HepG2 (cell line): ENCODE data around the gene PEX5L. TPM values are rescaled to one million over a fixed set of nuclear protein-coding genes. Genes with fewer than 3 reads are reported as not detected.

Source experiments
- ATAC-seq: fragments of 200-7000 bp; cut with Tn5 transposase; 3 replicates; pipeline ENCODE4 v1.9.1; 2020; ENCODE audit warnings: mild to moderate bottlenecking, moderate library complexity
- BruUV-seq: library from RNA; stranded (reverse); fragments of 400-500 nt; replicated peaks from 2 replicates; lab custom pipeline; 2021; lab: Mats Ljungman, UMichigan
- CTCF ChIA-PET: fragments of 300-600 bp; formaldehyde crosslinking; extraction: SDS; loops from one replicate; lab custom pipeline; 2021; ENCODE audit warnings: low total read pairs, inconsistent platforms, low intra/inter-chr PET ratio; lab: Yijun Ruan, JAX
- POLR2A ChIA-PET: fragments of 350-600 bp; sonication (Branson Sonifier 250); formaldehyde crosslinking; loops from one replicate; lab custom pipeline; 2020; ENCODE audit warnings: antibody characterized with exemption, inconsistent platforms; lab: Yijun Ruan, JAX
- DNase-seq: peaks from one replicate; pipeline ENCODE4 v3.0.0-alpha.2; 2015; ENCODE audit warnings: low spot score
- FAIRE-seq: peaks from 3 replicates; lab custom pipeline; 2011; peaks lifted over from hg19 to GRCh38; lab: Jason Lieb, UNC
- H2AFZ ChIP-seq: one replicate; pipeline ENCODE4 v1.6.1; 2011; ENCODE audit warnings: low read length, inconsistent platforms
- H3K27ac ChIP-seq: fragments of 300-600 bp; 3 replicates; pipeline ENCODE4 v1.8.0; 2011; ENCODE audit warnings: mixed run types, mild to moderate bottlenecking, mixed read lengths, low read length, inconsistent platforms; ENCODE audit not compliant: insufficient read depth; ENCODE audit errors: extremely low read length
- H3K27me3 ChIP-seq, 2 experiments: fragments of 200-600 bp in 1 of 2; 2 replicates in 1 of 2; 3 replicates in 1 of 2; pipeline versions ENCODE4 v1.6.0 to v1.8.0; 2011; ENCODE audit warnings: low read length in 2 of 2, mild to moderate bottlenecking in 2 of 2, moderate library complexity in 2 of 2, inconsistent platforms in 1 of 2; ENCODE audit not compliant: insufficient read depth in 2 of 2, control insufficient read depth in 1 of 2
- H3K36me3 ChIP-seq, 2 experiments: fragments of 200-600 bp in 1 of 2; replicated peaks in 1 of 2; 2 replicates in 1 of 2; 3 replicates in 1 of 2; pipeline versions ENCODE4 v1.5.1 to v1.8.0; 2011; ENCODE audit warnings: low read length in 2 of 2, inconsistent platforms in 1 of 2; ENCODE audit not compliant: insufficient read depth in 2 of 2, control insufficient read depth in 1 of 2
- H3K4me1 ChIP-seq: 2 replicates; pipeline ENCODE4 v1.5.1; 2012; ENCODE audit warnings: low read length, inconsistent platforms; ENCODE audit not compliant: insufficient read depth
- H3K4me2 ChIP-seq: 2 replicates; pipeline ENCODE4 v1.6.0; 2011; ENCODE audit warnings: low read depth, low read length, inconsistent platforms
- H3K4me3 ChIP-seq, 3 experiments: fragments of 200-600 bp in 1 of 3; sonication (generic), shearing (Covaris generic) in 1 of 3; replicated peaks in 1 of 3; 2 replicates each; pipeline ENCODE4 v1.5.1; 2011 to 2016; ENCODE audit warnings: low read length in 3 of 3, inconsistent platforms in 2 of 3, low read depth in 2 of 3, mild to moderate bottlenecking in 2 of 3, control low read depth in 1 of 3, mixed read lengths in 1 of 3; ENCODE audit not compliant: insufficient read depth in 1 of 3
- H3K79me2 ChIP-seq: one replicate; pipeline ENCODE4 v1.6.1; 2011; ENCODE audit warnings: low read length, inconsistent platforms; ENCODE audit not compliant: insufficient read depth
- H3K9ac ChIP-seq: 2 replicates; pipeline ENCODE4 v1.6.0; 2011; ENCODE audit warnings: mild to moderate bottlenecking, low read depth, low read length, inconsistent platforms; ENCODE audit not compliant: insufficient read depth
- H3K9me3 ChIP-seq: 2 replicates; pipeline ENCODE4 v1.5.1; 2012; ENCODE audit warnings: mild to moderate bottlenecking, low read length
- H4K20me1 ChIP-seq: 2 replicates; pipeline ENCODE4 v1.6.0; 2011; ENCODE audit warnings: inconsistent platforms, mild to moderate bottlenecking, low read length, moderate library complexity; ENCODE audit not compliant: insufficient read depth
- ATF7-NPFF ChIP-seq: sonication (generic); formaldehyde crosslinking; IDR thresholded peaks from 2 replicates; pipeline ENCODE4 v1.8.1; 2023; ENCODE audit warnings: mild to moderate bottlenecking, low read depth, missing genetic modification reagents, moderate library complexity
- CCDC6 ChIP-seq: sonication (generic); formaldehyde crosslinking; IDR thresholded peaks from 2 replicates; pipeline ENCODE4 v1.8.1; 2022; ENCODE audit warnings: mild to moderate bottlenecking, missing genetic modification reagents, moderate library complexity
- SMAD1 ChIP-seq: sonication (generic); formaldehyde crosslinking; IDR thresholded peaks from 2 replicates; pipeline ENCODE4 v1.4.0; 2020; ENCODE audit warnings: missing genetic modification reagents, low read depth, mild to moderate bottlenecking, borderline replicate concordance
- SMARCE1 ChIP-seq: fragments of 450-650 bp; IDR thresholded peaks from 2 replicates; pipeline ENCODE4 v1.6.1; 2017; ENCODE audit warnings: borderline replicate concordance
- ZFP36L1 ChIP-seq: sonication (generic); formaldehyde crosslinking; IDR thresholded peaks from 2 replicates; pipeline ENCODE4 v1.8.0; 2022; ENCODE audit warnings: mild to moderate bottlenecking, missing genetic modification reagents, moderate library complexity
- ZMYM4 ChIP-seq: sonication (generic); formaldehyde crosslinking; IDR thresholded peaks from 2 replicates; pipeline ENCODE4 v1.8.1; 2023; ENCODE audit warnings: mild to moderate bottlenecking, missing genetic modification reagents
- ZNF263 ChIP-seq: sonication (generic); formaldehyde crosslinking; IDR thresholded peaks from 2 replicates; pipeline ENCODE4 v1.4.0; 2020; ENCODE audit warnings: missing genetic modification reagents
- ZNF564 ChIP-seq: sonication (generic); formaldehyde crosslinking; IDR thresholded peaks from 2 replicates; pipeline ENCODE4 v1.8.1; 2023; ENCODE audit warnings: mild to moderate bottlenecking, missing genetic modification reagents
- WGBS: methylation state at CpG from one replicate; pipeline ENCODE4 v1.1.6; 2017; ENCODE audit warnings: low lambda C conversion rate; 5-methylcytosine and 5-hydroxymethylcytosine counted together
- in situ Hi-C: cut with HindIII; loops from 2 replicates; pipeline ENCODE4 v1.10.0; 2017; ENCODE audit warnings: low pct_unique_long_range_greater_than_20kb; ENCODE audit not compliant: extremely low pct_ligation_motif_present
- intact Hi-C: fragments of 100-400 bp; cut with micrococcal nuclease; formaldehyde crosslinking; loops from one replicate; pipeline ENCODE4 v1.10.0; 2022; ENCODE audit not compliant: unreplicated experiment
- polyA plus RNA-seq, 8 experiments: library from polyadenylated mRNA; depleted of rRNA in 3 of 8; stranded (reverse) in 7 of 8; unstranded in 1 of 8; fragments of >200 nt; fragmentation: Illumina TruSeq in 4 of 8; extraction: Trizol in 4 of 8; gene quantifications; 2 replicates each; pipeline versions ENCODE4 v1.2.1 to v1.2.3, GENCODE V29; 2011 to 2016; ENCODE audit warnings: low read depth in 4 of 8, missing spikeins in 1 of 8, mixed read lengths in 1 of 8; ENCODE audit not compliant: insufficient read depth in 1 of 8
- total RNA-seq, 5 experiments: library from RNA; depleted of rRNA; stranded (reverse); fragments of >200 nt; fragmentation: Illumina TruSeq; extraction: Trizol; gene quantifications; 2 replicates each; pipeline ENCODE4 v1.2.3, GENCODE V29; 2016; ENCODE audit warnings: low read depth in 1 of 5
- TF ChIP-seq, protein P1 (sequence below): sonication (generic); formaldehyde crosslinking; IDR thresholded peaks from 2 replicates; pipeline ENCODE4 v1.8.1; 2023; ENCODE audit warnings: missing genetic modification reagents, mild to moderate bottlenecking, borderline replicate concordance
- TF ChIP-seq, protein P2 (sequence below): sonication (generic); formaldehyde crosslinking; IDR thresholded peaks from 2 replicates; pipeline ENCODE4 v1.5.0; 2020; ENCODE audit warnings: mild to moderate bottlenecking, missing genetic modification reagents, borderline replicate concordance
- TF ChIP-seq, protein P3 (sequence below): sonication (generic); formaldehyde crosslinking; IDR thresholded peaks from 2 replicates; pipeline ENCODE4 v1.9.0; 2021; ENCODE audit warnings: missing genetic modification reagents, borderline replicate concordance
- TF ChIP-seq, protein P4 (sequence below): sonication (generic); formaldehyde crosslinking; IDR thresholded peaks from 2 replicates; pipeline ENCODE4 v1.4.0; 2020; ENCODE audit warnings: missing genetic modification reagents, mild to moderate bottlenecking, borderline replicate concordance
- TF ChIP-seq, protein P5 (sequence below): sonication (generic); formaldehyde crosslinking; IDR thresholded peaks from 2 replicates; pipeline ENCODE4 v1.9.0; 2021; ENCODE audit warnings: missing genetic modification reagents, mild to moderate bottlenecking, borderline replicate concordance

Gene PEX5L
- total and polyA plus RNA-seq, 2 of the 13 experiments (the other 11 are each of a cell fraction or from before 2014, with no cell fraction given), result not detected

DNA sequence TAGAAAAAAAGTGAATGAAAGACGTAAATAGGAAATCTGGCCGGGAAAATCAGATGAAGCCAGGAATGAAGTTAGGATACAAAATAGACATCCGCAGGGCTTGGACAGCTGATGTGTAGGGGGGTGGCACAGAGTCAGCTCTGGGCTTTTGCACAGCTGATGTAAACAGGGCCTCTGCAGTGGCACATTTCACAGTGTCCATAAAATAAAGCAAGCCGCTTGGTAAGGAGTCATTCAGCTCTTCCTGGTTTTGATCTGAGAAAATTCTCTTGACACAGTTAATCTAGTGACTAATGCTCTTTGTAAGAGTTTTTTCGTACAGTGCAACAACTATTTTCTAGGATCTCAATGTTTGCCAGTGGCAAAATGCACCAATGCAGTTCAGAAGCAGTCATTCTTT is 230.6 kb downstream of the PEX5L start:
- Histone ChIP-seq H3K9me3 (no peaks in the 10 kb centered on the region), H3K27me3 (0 out of 5 replicates have a peak, but pooled peaks cover 0 to 3% of the 10 kb centered on the region in 2 experiments), H3K9ac (no peak overlapping the region), H3K4me1 (peaks cover 13% of the 10 kb centered on the region), H4K20me1 (no peaks in the 10 kb centered on the region), H3K27ac (no peak overlapping the region), H3K36me3 (no peaks in the 10 kb centered on the region), H3K4me3 (no peak overlapping the region), H3K4me2 (no peak overlapping the region), H2AFZ (no peak overlapping the region)
- WGBS, result 47% methylated on average over 5 of the region's 5 CpGs
- ATAC-seq (no peak), DNase-seq (no peak)
- CTCF ChIA-PET, result no interaction called here
- intact Hi-C loops, result no loop called here
- TF ChIP-seq CCDC6 (CRISPR knock-in tag) (no peak), SMAD1 (CRISPR knock-in tag) (no peak), ZFP36L1 (no peak), ATF7-NPFF (CRISPR knock-in tag) (no peak), ZMYM4 (CRISPR knock-in tag) (no peak), ZNF263 (no peak), SMARCE1 (no peak), ZNF564 (CRISPR knock-in tag) (no peak)
- TF ChIP-seq, protein P1, sequence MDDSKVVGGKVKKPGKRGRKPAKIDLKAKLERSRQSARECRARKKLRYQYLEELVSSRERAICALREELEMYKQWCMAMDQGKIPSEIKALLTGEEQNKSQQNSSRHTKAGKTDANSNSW (CRISPR knock-in tag), result no peak
- TF ChIP-seq, protein P2, sequence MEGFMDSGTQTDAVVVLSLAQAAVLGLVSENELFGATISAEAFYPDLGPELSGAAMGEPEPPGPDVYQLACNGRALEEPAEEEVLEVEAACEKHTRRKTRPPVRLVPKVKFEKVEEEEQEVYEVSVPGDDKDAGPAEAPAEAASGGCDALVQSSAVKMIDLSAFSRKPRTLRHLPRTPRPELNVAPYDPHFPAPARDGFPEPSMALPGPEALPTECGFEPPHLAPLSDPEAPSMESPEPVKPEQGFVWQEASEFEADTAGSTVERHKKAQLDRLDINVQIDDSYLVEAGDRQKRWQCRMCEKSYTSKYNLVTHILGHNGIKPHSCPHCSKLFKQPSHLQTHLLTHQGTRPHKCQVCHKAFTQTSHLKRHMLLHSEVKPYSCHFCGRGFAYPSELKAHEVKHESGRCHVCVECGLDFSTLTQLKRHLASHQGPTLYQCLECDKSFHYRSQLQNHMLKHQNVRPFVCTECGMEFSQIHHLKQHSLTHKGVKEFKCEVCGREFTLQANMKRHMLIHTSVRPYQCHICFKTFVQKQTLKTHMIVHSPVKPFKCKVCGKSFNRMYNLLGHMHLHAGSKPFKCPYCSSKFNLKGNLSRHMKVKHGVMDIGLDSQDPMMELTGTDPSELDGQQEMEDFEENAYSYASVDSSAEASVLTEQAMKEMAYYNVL (CRISPR knock-in tag), result no peak
- TF ChIP-seq, protein P3, sequence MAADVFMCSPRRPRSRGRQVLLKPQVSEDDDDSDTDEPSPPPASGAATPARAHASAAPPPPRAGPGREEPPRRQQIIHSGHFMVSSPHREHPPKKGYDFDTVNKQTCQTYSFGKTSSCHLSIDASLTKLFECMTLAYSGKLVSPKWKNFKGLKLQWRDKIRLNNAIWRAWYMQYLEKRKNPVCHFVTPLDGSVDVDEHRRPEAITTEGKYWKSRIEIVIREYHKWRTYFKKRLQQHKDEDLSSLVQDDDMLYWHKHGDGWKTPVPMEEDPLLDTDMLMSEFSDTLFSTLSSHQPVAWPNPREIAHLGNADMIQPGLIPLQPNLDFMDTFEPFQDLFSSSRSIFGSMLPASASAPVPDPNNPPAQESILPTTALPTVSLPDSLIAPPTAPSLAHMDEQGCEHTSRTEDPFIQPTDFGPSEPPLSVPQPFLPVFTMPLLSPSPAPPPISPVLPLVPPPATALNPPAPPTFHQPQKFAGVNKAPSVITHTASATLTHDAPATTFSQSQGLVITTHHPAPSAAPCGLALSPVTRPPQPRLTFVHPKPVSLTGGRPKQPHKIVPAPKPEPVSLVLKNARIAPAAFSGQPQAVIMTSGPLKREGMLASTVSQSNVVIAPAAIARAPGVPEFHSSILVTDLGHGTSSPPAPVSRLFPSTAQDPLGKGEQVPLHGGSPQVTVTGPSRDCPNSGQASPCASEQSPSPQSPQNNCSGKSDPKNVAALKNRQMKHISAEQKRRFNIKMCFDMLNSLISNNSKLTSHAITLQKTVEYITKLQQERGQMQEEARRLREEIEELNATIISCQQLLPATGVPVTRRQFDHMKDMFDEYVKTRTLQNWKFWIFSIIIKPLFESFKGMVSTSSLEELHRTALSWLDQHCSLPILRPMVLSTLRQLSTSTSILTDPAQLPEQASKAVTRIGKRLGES (CRISPR knock-in tag), result no peak
- TF ChIP-seq, protein P4, sequence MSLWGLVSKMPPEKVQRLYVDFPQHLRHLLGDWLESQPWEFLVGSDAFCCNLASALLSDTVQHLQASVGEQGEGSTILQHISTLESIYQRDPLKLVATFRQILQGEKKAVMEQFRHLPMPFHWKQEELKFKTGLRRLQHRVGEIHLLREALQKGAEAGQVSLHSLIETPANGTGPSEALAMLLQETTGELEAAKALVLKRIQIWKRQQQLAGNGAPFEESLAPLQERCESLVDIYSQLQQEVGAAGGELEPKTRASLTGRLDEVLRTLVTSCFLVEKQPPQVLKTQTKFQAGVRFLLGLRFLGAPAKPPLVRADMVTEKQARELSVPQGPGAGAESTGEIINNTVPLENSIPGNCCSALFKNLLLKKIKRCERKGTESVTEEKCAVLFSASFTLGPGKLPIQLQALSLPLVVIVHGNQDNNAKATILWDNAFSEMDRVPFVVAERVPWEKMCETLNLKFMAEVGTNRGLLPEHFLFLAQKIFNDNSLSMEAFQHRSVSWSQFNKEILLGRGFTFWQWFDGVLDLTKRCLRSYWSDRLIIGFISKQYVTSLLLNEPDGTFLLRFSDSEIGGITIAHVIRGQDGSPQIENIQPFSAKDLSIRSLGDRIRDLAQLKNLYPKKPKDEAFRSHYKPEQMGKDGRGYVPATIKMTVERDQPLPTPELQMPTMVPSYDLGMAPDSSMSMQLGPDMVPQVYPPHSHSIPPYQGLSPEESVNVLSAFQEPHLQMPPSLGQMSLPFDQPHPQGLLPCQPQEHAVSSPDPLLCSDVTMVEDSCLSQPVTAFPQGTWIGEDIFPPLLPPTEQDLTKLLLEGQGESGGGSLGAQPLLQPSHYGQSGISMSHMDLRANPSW, result no peak
- TF ChIP-seq, protein P5, sequence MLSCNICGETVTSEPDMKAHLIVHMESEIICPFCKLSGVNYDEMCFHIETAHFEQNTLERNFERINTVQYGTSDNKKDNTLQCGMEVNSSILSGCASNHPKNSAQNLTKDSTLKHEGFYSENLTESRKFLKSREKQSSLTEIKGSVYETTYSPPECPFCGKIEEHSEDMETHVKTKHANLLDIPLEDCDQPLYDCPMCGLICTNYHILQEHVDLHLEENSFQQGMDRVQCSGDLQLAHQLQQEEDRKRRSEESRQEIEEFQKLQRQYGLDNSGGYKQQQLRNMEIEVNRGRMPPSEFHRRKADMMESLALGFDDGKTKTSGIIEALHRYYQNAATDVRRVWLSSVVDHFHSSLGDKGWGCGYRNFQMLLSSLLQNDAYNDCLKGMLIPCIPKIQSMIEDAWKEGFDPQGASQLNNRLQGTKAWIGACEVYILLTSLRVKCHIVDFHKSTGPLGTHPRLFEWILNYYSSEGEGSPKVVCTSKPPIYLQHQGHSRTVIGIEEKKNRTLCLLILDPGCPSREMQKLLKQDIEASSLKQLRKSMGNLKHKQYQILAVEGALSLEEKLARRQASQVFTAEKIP, result no peak
- TF ChIP-seq, all 625 proteins: peak for 0
- in situ Hi-C loops, result loop anchor here (25.0 kb wide), 1 partner anchor 781 kb away; no protein-coding TSS in a partner anchor
- POLR2A ChIA-PET, result no interaction called here
- no peak for FAIRE-seq
- no TSS peak for BruUV-seq
- H3K79me2 ChIP-seq, result no peaks in the 10 kb centered on the region
